Measurements from ENCODE around the gene HLA-DRB5.

Gene HLA-DRB5

GRCh38 chr6:32501016-32501415 lies 29.1 kb downstream of the HLA-DRB5 start:
- no peak for TF ChIP-seq CTCF (IDR thresholded peaks at IDR 0.05; ENCODE audit: low read depth, low read length, missing control alignments)
- no peak overlapping the region for H3K4me3 ChIP-seq (replicated peaks; ENCODE audit: low read depth, low read length)
- DNase-seq (ENCODE audit: extremely low read depth, low read depth), result no peak

- H3K4me3 ChIP-seq (replicated peaks; ENCODE audit: low read depth, low read length), result no peak overlapping the region
- no peak for TF ChIP-seq CTCF (IDR thresholded peaks at IDR 0.05; ENCODE audit: low read depth, low read length, missing control alignments)
- DNase-seq (ENCODE audit: extremely low read depth, low read depth), result no peak
Measured at GRCh38 chr6:32492351-32492750, 37.7 kb downstream of the HLA-DRB5 start.

- DNase-seq (ENCODE audit: extremely low read depth, low read depth), result no peak
- TF ChIP-seq CTCF (IDR thresholded peaks at IDR 0.05; ENCODE audit: low read depth, low read length, missing control alignments), result no peak
- no peak overlapping the region for H3K4me3 ChIP-seq (replicated peaks; ENCODE audit: low read depth, low read length)
Measured at GRCh38 chr6:32491700-32492099, 38.4 kb downstream of the HLA-DRB5 start.

GRCh38 chr6:32488083-32488482 lies 42.0 kb downstream of the HLA-DRB5 start:
- no peak for DNase-seq (ENCODE audit: extremely low read depth, low read depth)
- no peak overlapping the region for H3K4me3 ChIP-seq (replicated peaks; ENCODE audit: low read depth, low read length)
- TF ChIP-seq CTCF (IDR thresholded peaks at IDR 0.05; ENCODE audit: low read depth, low read length, missing control alignments), result no peak

- no peak overlapping the region for H3K4me3 ChIP-seq (replicated peaks; ENCODE audit: low read depth, low read length)
- no peak for TF ChIP-seq CTCF (IDR thresholded peaks at IDR 0.05; ENCODE audit: low read depth, low read length, missing control alignments)
- DNase-seq (ENCODE audit: extremely low read depth, low read depth), result no peak
Measured at GRCh38 chr6:32484614-32484998, 45.5 kb downstream of the HLA-DRB5 start.

GRCh38 chr6:32483968-32484613 lies 46.0 kb downstream of the HLA-DRB5 start:
- H3K4me3 ChIP-seq (replicated peaks; ENCODE audit: low read depth, low read length), result no peak overlapping the region
- no peak for TF ChIP-seq CTCF (IDR thresholded peaks at IDR 0.05; ENCODE audit: low read depth, low read length, missing control alignments)
- DNase-seq (ENCODE audit: extremely low read depth, low read depth), result no peak

Data from HFF-Myc (cell line).